Neural crest cell (in vitro differentiated cells): ENCODE measurements around the gene SMAD4. TPM values are rescaled to one million over a fixed set of nuclear protein-coding genes. Genes with fewer than 3 reads are reported as not detected.

Experiments
- DNase-seq: peaks from one replicate; pipeline ENCODE4 v3.0.0; 2021; ENCODE audit warnings: low read depth, mixed read lengths, low spot score
- H3K27ac Mint-ChIP-seq: one replicate; pipeline ENCODE4 v1.8.0; 2021; ENCODE audit warnings: mild to moderate bottlenecking, mixed read lengths; ENCODE audit not compliant: unreplicated experiment
- H3K27me3 Mint-ChIP-seq: 2 replicates; pipeline ENCODE4 v1.8.0; 2021; ENCODE audit warnings: low read depth, mild to moderate bottlenecking, mixed read lengths
- H3K36me3 Mint-ChIP-seq: 2 replicates; pipeline ENCODE4 v1.8.0; 2021; ENCODE audit warnings: low read depth, mild to moderate bottlenecking, mixed read lengths
- H3K4me1 Mint-ChIP-seq: 2 replicates; pipeline ENCODE4 v1.8.0; 2021; ENCODE audit warnings: mixed read lengths
- H3K4me3 Mint-ChIP-seq: one replicate; pipeline ENCODE4 v1.8.0; 2021; ENCODE audit warnings: mild to moderate bottlenecking, mixed read lengths
- H3K9me3 Mint-ChIP-seq: 2 replicates; pipeline ENCODE4 v1.8.0; 2021; ENCODE audit warnings: mixed read lengths
- CTCF ChIP-seq: fragments of 200-600 bp; sonication (generic); conservative IDR thresholded peaks from 2 replicates; pipeline ENCODE4 v1.5.0; 2021; ENCODE audit warnings: antibody characterized with exemption, mild to moderate bottlenecking
- total RNA-seq: library from RNA; stranded (reverse); gene quantifications from 2 replicates; pipeline ENCODE4 v1.2.1, GENCODE V29; 2021

The SMAD4 gene
- total RNA-seq, 1 donor from 2014 or later, result 151 TPM

GRCh38 chr18:51123936-51124486 is 94.0 kb downstream of the SMAD4 start:
- Mint-ChIP-seq H3K27ac (no peak overlapping the region), H3K36me3 (peaks cover 4% of the 10 kb centered on the region), H3K9me3 (peaks cover 6% of the 10 kb centered on the region), H3K27me3 (no peaks in the 10 kb centered on the region), H3K4me3 (no peak overlapping the region), H3K4me1 (no peaks in the 10 kb centered on the region)
- DNase-seq, result no peak
- TF ChIP-seq CTCF, result no peak

GRCh38 chr18:51125976-51126375 is 96.0 kb downstream of the SMAD4 start:
- Mint-ChIP-seq H3K27me3 (no peaks in the 10 kb centered on the region), H3K36me3 (peaks cover 2% of the 10 kb centered on the region), H3K4me3 (no peak overlapping the region), H3K4me1 (no peaks in the 10 kb centered on the region), H3K9me3 (no peaks in the 10 kb centered on the region), H3K27ac (no peak overlapping the region)
- DNase-seq, result no peak
- no peak for TF ChIP-seq CTCF

- H3K4me1 Mint-ChIP-seq, result no peaks in the 10 kb centered on the region
- no peak for TF ChIP-seq CTCF
- H3K27ac Mint-ChIP-seq, result no peak overlapping the region
- DNase-seq, result no peak
- no peak overlapping the region for H3K4me3 Mint-ChIP-seq
- no peaks in the 10 kb centered on the region for H3K36me3 Mint-ChIP-seq
- no peaks in the 10 kb centered on the region for H3K27me3 Mint-ChIP-seq
- H3K9me3 Mint-ChIP-seq, result no peaks in the 10 kb centered on the region
These were observed 97.7 kb downstream of the SMAD4 start for GRCh38 chr18:51127664-51128063.

DNA sequence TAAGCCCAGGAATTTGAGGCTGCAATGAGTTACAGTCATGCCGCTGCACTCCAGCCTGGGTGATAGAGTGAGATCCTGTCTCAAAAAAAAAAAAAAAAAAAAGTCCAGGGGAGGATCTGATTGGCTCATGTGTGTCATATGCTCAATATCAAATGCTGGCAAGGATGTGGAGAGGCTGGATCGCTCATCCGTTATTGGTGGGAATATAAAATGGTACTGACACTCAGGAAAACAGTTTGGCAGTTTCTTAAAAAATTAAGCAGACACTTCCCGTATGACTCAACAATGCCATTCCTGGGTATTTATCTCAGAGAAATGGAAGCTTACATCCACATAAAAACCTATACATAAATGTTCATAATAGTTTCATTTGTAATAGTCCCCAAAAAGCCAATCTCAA is 98.5 kb downstream of the SMAD4 start:
- no peak overlapping the region for H3K4me3 Mint-ChIP-seq
- no peaks in the 10 kb centered on the region for H3K4me1 Mint-ChIP-seq
- no peak for TF ChIP-seq CTCF
- DNase-seq, result no peak
- no peaks in the 10 kb centered on the region for H3K36me3 Mint-ChIP-seq
- no peaks in the 10 kb centered on the region for H3K27me3 Mint-ChIP-seq
- H3K27ac Mint-ChIP-seq, result no peak overlapping the region
- no peaks in the 10 kb centered on the region for H3K9me3 Mint-ChIP-seq

- no peak overlapping the region for H3K4me3 Mint-ChIP-seq
These were observed 102.4 kb downstream of the SMAD4 start for GRCh38 chr18:51132256-51132935.

More at GRCh38 chr18:51132256-51132935, 102.4 kb downstream of the SMAD4 start:
- no peak for TF ChIP-seq CTCF
- no peaks in the 10 kb centered on the region for H3K27me3 Mint-ChIP-seq
- H3K4me1 Mint-ChIP-seq, result no peaks in the 10 kb centered on the region
- H3K9me3 Mint-ChIP-seq, result no peaks in the 10 kb centered on the region
- DNase-seq, result no peak
- H3K27ac Mint-ChIP-seq, result no peak overlapping the region
- H3K36me3 Mint-ChIP-seq, result no peaks in the 10 kb centered on the region
